Naive thymus-derived CD8-positive, alpha-beta T cell (primary cell): Measurements from ENCODE around the gene RBMS3. TPM values are rescaled to one million over a fixed set of nuclear protein-coding genes. Genes with fewer than 3 reads are reported as not detected.

Source experiments
- ATAC-seq, 2 donors: fragments of 150-1000 bp; cut with Tn5 transposase in 1 of 2; sonication (Bioruptor Pico), chemical (Tn5 transposase) in 1 of 2; 1 replicate in 1 of 2; 2 replicates in 1 of 2; pipeline ENCODE4 v1.10.0; 2021; ENCODE audit warnings: mild to moderate bottlenecking in 2 of 2, moderate library complexity in 2 of 2
- POLR2A ChIA-PET: fragments of 350-600 bp; sonication (Branson Sonifier 250); formaldehyde crosslinking; loops from one replicate; lab custom pipeline; 2021; ENCODE audit warnings: antibody characterized with exemption; lab: Charles Lee
- DNase-seq, 10 donors: peaks; one replicate each; pipeline versions ENCODE4 v3.0.0 to v3.0.0-alpha.2; 2020 to 2022
- H3K27ac Mint-ChIP-seq, 10 donors: one replicate each; pipeline ENCODE4 v1.8.0; 2020 to 2022; ENCODE audit warnings: mild to moderate bottlenecking in 10 of 10, mixed read lengths in 10 of 10, moderate library complexity in 4 of 10, inconsistent platforms in 1 of 10
- H3K27me3 Mint-ChIP-seq, 5 donors: one replicate each; pipeline ENCODE4 v1.8.0; 2021 to 2022; ENCODE audit warnings: mixed read lengths in 5 of 5
- H3K36me3 Mint-ChIP-seq, 3 donors: one replicate each; pipeline ENCODE4 v1.8.0; 2020 to 2022; ENCODE audit warnings: mixed read lengths in 3 of 3, mild to moderate bottlenecking in 2 of 3, inconsistent platforms in 1 of 3
- H3K4me1 Mint-ChIP-seq, 4 donors: one replicate each; pipeline ENCODE4 v1.8.0; 2021 to 2022; ENCODE audit warnings: mixed read lengths in 4 of 4
- H3K4me3 Mint-ChIP-seq, 10 donors: one replicate each; pipeline ENCODE4 v1.8.0; 2020 to 2022; ENCODE audit warnings: mild to moderate bottlenecking in 10 of 10, mixed read lengths in 10 of 10, moderate library complexity in 6 of 10, inconsistent platforms in 1 of 10
- H3K9me3 Mint-ChIP-seq, 9 donors: one replicate each; pipeline ENCODE4 v1.8.0; 2020 to 2022; ENCODE audit warnings: mixed read lengths in 9 of 9, mild to moderate bottlenecking in 3 of 9, inconsistent platforms in 1 of 9, moderate library complexity in 1 of 9
- polyA plus RNA-seq, 3 donors: library from polyadenylated mRNA; unstranded; fragments of 300-500 nt; fragmentation: Illumina TruSeq; gene quantifications; one replicate each; pipeline ENCODE4 v1.2.3, GENCODE V29; 2021
- total RNA-seq, 8 experiments: library from RNA in 2 of 8; stranded (reverse) in 2 of 8; gene quantifications; one replicate each; pipeline ENCODE4 v1.2.3 and lab custom pipeline; 2021 to 2026

Gene RBMS3
- total and polyA plus RNA-seq, 5 experiments from 2014 or later = not detected

DNA sequence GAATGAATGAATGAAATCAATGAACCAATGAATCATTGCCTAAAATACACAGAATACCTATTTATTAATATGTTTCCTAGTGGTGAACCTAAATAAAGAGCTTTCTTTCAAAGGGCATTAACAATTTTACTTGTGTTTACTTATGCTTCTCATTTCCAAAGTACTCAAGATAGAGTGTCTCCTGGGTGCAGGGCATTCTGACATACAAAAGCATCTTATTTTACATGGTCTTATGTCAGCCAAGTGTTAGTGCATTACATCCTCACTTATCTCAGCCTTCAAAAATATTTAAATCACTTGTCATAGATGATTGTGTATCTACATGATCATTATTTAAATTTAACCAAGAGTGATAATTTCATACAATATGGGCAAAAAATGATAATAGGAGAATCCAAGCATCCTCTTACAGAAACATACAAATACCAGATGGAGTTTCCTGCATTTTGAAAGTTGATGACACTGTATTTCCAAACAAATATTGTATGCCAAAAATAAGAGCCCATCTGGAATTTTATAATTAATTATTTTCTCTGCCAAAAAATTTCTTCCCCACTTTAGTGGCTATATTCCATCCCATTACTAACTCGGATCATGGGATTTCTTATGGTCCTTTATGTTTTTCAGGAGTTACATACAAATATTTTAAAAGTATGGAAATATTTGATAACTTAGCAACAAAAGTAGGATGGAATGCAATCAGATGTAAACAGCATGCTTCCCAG is 279.0 kb downstream of the RBMS3 start:
- no peak for DNase-seq
- no peak for ATAC-seq
- POLR2A ChIA-PET = no interaction called here
- H3K4me1 Mint-ChIP-seq = no peaks in the 10 kb centered on the region
- no peak overlapping the region for H3K4me3 Mint-ChIP-seq
- peaks cover 0 to 8% (median 0%) of the 10 kb centered on the region in 5 donors for H3K27me3 Mint-ChIP-seq
- peaks cover 0 to 11% (median 0%) of the 10 kb centered on the region in 9 donors for H3K9me3 Mint-ChIP-seq
- no peaks in the 10 kb centered on the region for H3K36me3 Mint-ChIP-seq
- no peak overlapping the region for H3K27ac Mint-ChIP-seq

DNA sequence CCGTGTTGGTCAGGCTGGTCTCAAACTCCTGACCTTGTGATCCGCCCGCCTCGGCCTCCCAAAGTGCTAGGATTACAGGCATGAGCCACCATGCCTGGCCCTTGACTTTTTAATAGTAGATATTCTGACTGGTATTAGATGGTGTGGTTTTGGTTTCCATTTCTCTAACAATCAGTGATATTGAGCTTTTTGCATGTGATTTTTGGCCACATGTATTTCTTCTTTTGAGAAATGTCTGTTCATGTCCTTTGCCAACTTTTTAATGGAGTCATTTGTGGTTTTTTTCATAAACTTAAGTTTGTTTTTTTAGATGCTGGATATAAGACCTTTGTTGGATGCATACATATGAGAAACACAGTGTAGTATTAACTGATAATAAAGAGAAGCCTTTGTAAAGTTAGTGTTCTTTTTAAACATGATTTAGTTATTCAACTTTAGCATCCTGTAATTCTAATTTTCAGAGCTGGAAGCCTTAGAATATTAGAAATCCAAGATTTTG is 280.8 kb downstream of the RBMS3 start:
- H3K27me3 Mint-ChIP-seq = peaks cover 0 to 11% (median 0%) of the 10 kb centered on the region in 5 donors
- ATAC-seq (no peak), DNase-seq (no peak)
- H3K27ac Mint-ChIP-seq = no peak overlapping the region
- POLR2A ChIA-PET = no interaction called here
- H3K36me3 Mint-ChIP-seq = no peaks in the 10 kb centered on the region
- H3K9me3 Mint-ChIP-seq = peaks cover 0 to 11% (median 0%) of the 10 kb centered on the region in 9 donors
- no peaks in the 10 kb centered on the region for H3K4me1 Mint-ChIP-seq
- no peak overlapping the region for H3K4me3 Mint-ChIP-seq

DNA sequence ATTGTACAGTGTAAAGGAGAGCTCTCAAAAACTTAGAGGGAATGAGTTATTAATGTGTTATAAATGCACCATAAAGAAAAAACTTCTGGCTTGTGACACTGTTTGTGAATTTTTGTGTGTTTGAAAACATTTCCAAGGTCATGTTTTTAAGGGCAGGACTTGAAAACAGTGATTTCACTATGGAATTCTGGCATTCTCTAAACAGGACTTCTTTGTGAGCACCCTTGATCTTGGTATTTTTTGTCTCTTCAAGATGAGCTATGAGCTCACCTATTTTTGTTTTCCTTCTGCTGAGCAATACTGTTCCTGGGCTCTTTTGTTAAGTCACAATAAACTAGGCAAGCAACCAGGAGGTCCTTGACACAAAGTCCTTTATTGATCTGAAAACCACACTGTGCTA is 284.4 kb downstream of the RBMS3 start:
- no peak overlapping the region for H3K4me3 Mint-ChIP-seq
- H3K27ac Mint-ChIP-seq = no peak overlapping the region
- H3K9me3 Mint-ChIP-seq = peaks cover 0 to 2% (median 0%) of the 10 kb centered on the region in 9 donors
- ATAC-seq (no peak), DNase-seq (no peak)
- peaks cover 0 to 6% (median 0%) of the 10 kb centered on the region in 5 donors for H3K27me3 Mint-ChIP-seq
- POLR2A ChIA-PET = no interaction called here
- H3K4me1 Mint-ChIP-seq = no peaks in the 10 kb centered on the region
- no peaks in the 10 kb centered on the region for H3K36me3 Mint-ChIP-seq

DNA sequence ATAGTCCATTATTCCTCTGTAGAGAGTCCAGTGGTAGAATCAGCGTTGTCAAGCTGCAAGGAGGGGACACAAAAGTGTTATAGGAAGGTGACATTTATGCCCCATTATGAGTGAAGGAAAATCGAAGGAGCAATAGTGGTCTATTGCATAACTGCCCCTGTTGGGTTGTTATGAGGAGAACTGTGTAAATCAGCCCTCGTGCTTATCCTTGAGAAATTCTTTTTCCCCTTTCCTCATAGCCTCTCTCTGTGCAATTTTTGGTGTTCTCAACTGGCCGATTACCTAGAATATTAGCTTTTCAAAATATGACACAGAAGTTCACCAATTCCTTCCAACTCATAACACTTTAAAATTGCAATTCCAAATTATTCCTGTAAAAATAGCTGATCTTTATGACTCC is 286.6 kb downstream of the RBMS3 start:
- DNase-seq (no peak), ATAC-seq (no peak)
- Mint-ChIP-seq H3K9me3 (peaks cover 0 to 6% (median 0%) of the 10 kb centered on the region in 9 donors), H3K4me1 (no peaks in the 10 kb centered on the region), H3K27me3 (peaks cover 0 to 6% (median 0%) of the 10 kb centered on the region in 5 donors), H3K4me3 (no peak overlapping the region), H3K36me3 (no peaks in the 10 kb centered on the region), H3K27ac (no peak overlapping the region)
- POLR2A ChIA-PET = no interaction called here

DNA sequence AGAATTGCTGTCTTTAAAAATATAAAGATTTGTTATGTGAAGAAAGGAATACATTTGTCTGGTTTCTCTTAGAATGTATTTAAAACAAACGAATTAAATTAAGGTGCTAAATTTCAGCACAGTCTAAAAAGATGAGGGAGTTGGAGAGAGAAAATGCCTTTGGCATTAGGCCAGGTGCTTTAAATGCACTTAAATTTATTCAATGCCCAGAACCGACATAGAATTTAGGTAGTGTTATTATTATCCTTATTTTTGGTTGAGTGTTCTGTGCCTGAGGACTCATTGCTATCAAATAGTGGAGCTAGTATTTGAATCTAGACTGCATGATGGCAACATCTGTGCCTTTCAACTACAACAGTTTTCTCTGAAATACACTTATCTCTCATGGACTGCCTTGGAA is 287.5 kb downstream of the RBMS3 start:
- POLR2A ChIA-PET = no interaction called here
- DNase-seq = no peak
- H3K27me3 Mint-ChIP-seq = peaks cover 0 to 6% (median 0%) of the 10 kb centered on the region in 5 donors
- H3K9me3 Mint-ChIP-seq = peaks cover 0 to 10% (median 0%) of the 10 kb centered on the region in 9 donors
- H3K27ac Mint-ChIP-seq = no peak overlapping the region
- ATAC-seq = no peak
- H3K4me1 Mint-ChIP-seq = no peaks in the 10 kb centered on the region
- H3K4me3 Mint-ChIP-seq = no peak overlapping the region
- H3K36me3 Mint-ChIP-seq = no peaks in the 10 kb centered on the region

DNA sequence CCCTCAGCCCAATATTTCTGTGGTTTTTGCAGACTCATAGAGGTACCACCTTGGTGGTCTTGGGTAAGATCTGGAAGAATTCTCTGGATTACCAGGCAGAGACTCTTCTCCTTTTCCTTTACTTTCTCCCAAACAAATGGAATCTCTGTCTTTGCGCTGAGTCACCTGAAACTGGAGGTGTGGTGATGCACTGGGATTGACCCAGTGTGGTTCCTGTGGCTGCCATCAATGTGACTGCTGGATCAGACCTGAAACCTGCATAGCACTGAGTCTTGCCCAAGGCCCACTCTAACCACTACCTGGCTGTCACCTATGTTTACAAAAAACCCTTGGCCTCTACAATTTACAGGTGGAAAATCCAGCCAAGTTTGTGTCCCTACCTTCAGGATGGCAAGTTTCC is 295.3 kb downstream of the RBMS3 start:
- POLR2A ChIA-PET = no interaction called here
- no peak for DNase-seq
- no peaks in the 10 kb centered on the region for H3K4me1 Mint-ChIP-seq
- peaks cover 0 to 4% (median 0%) of the 10 kb centered on the region in 5 donors for H3K27me3 Mint-ChIP-seq
- no peak overlapping the region for H3K27ac Mint-ChIP-seq
- H3K36me3 Mint-ChIP-seq = no peaks in the 10 kb centered on the region
- H3K9me3 Mint-ChIP-seq = peaks cover 0 to 25% (median 0%) of the 10 kb centered on the region in 9 donors
- no peak overlapping the region for H3K4me3 Mint-ChIP-seq
- ATAC-seq = no peak

DNA sequence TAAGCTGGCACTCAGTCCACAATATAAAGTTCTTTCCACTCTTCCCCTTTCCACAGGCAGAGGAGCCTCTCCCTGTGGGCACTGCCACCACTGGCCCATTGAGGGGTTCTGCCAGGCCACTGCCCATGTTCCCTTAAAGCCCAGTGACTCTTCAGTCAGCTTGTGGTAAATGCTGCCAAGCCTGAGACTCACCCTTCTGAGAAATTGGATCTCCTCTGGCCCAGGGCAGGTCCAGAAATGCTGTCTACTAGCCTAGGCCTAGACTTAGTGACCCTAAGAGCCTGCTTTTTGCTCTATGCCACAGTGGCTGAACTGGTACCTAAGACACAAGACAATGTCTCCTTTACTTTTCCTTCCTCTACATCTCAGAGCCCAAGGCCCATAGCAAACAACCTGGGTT is 295.8 kb downstream of the RBMS3 start:
- Mint-ChIP-seq H3K27me3 (peaks cover 0 to 4% (median 0%) of the 10 kb centered on the region in 5 donors), H3K4me1 (no peaks in the 10 kb centered on the region), H3K27ac (no peak overlapping the region), H3K4me3 (no peak overlapping the region), H3K9me3 (peaks cover 0 to 25% (median 0%) of the 10 kb centered on the region in 9 donors), H3K36me3 (no peaks in the 10 kb centered on the region)
- ATAC-seq (no peak), DNase-seq (no peak)
- POLR2A ChIA-PET = no interaction called here

DNA sequence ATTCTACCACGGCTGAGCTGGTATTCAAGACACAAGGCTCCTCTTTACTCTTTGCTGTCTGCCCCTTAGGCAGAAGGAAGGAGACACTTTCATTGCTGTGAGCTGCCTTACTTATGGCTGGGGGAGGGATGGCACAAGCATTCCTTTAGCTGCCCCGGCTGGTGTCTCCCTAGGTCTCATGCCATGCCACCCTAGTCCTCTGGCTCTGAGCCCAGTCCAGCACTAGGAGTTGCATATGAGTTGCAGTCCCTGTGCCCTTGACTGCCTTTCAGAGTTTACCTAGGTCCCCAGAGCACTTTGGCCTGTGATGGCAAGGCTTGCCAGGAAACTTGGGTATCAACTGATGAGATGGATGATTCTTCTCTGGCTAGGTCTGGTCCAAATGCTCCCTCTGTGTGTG is 296.4 kb downstream of the RBMS3 start:
- Mint-ChIP-seq H3K4me3 (no peak overlapping the region), H3K9me3 (peaks cover 0 to 21% (median 0%) of the 10 kb centered on the region in 9 donors), H3K27ac (no peak overlapping the region), H3K36me3 (no peaks in the 10 kb centered on the region), H3K27me3 (peaks cover 0 to 4% (median 0%) of the 10 kb centered on the region in 5 donors), H3K4me1 (no peaks in the 10 kb centered on the region)
- no peak for DNase-seq
- no peak for ATAC-seq
- POLR2A ChIA-PET = no interaction called here

DNA sequence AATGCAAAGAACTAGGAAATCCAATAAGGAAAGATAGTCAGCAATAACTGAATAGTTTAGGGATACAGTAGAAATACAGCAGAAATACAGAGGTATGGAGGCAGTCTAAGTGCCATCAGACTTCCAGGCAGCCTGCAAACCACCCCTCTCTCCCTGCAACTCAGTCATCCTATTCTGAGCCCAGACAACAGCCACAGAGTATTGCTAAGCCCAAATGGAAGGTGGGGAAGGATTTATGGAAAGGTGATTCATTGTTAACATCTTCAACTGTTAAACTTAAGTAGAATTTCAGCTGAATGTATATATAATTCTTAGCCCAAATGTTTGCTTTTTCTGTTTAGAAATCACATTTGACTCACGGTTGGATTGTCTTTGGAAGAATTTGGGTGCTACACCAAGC is 300.4 kb downstream of the RBMS3 start:
- Mint-ChIP-seq H3K9me3 (peaks cover 0 to 3% (median 0%) of the 10 kb centered on the region in 9 donors), H3K4me1 (no peaks in the 10 kb centered on the region), H3K4me3 (no peak overlapping the region), H3K36me3 (no peaks in the 10 kb centered on the region), H3K27ac (no peak overlapping the region), H3K27me3 (peaks cover 0 to 4% (median 0%) of the 10 kb centered on the region in 5 donors)
- no peak for DNase-seq
- no peak for ATAC-seq
- POLR2A ChIA-PET = no interaction called here

DNA sequence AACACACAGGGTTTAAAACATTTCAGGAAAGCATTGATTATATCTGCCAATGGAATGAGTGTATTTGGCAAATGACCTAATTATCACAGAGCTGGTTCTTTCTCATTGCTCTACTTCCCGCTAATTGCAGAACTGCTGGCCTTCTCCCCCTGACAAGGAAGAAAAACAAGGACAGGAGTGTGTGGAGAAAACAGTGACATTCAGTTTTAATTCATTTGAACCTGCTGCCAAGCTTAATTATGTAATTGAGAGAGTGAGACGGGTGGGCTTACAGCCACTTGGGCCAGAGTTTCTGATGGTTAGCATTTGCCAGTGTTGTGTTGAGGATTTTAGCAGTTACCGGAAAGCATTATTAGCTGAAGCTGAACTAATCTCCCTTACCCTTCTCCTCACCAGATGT is 301.4 kb downstream of the RBMS3 start:
- Mint-ChIP-seq H3K27ac (no peak overlapping the region), H3K9me3 (peaks cover 0 to 10% (median 0%) of the 10 kb centered on the region in 9 donors), H3K36me3 (no peaks in the 10 kb centered on the region), H3K4me1 (no peaks in the 10 kb centered on the region), H3K4me3 (no peak overlapping the region), H3K27me3 (peaks cover 0 to under 1% (median 0%) of the 10 kb centered on the region in 5 donors)
- no peak for ATAC-seq
- DNase-seq = no peak
- POLR2A ChIA-PET = no interaction called here

DNA sequence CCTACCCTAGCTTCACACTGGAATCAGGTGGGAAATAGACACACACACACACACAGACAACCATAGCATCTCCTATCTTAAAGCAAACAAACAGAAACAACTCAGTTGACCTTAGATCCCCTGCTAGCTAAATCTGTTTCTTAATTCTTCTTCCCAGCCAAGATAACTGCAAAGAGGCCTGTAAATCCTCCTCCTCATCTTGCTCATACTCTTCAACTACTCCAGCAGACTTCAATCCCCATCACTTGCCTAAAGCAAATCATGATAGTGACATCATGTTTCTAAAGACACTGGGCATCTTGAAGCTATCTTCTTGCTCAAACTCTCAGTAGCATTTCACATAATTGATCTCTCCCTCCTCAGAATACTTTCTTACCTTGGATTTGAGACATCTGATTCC is 303.0 kb downstream of the RBMS3 start:
- Mint-ChIP-seq H3K4me1 (no peaks in the 10 kb centered on the region), H3K36me3 (no peaks in the 10 kb centered on the region), H3K27ac (no peak overlapping the region), H3K9me3 (peaks cover 0 to 13% (median 0%) of the 10 kb centered on the region in 9 donors), H3K27me3 (no peaks in the 10 kb centered on the region), H3K4me3 (no peak overlapping the region)
- ATAC-seq = no peak
- DNase-seq = no peak
- POLR2A ChIA-PET = no interaction called here

DNA sequence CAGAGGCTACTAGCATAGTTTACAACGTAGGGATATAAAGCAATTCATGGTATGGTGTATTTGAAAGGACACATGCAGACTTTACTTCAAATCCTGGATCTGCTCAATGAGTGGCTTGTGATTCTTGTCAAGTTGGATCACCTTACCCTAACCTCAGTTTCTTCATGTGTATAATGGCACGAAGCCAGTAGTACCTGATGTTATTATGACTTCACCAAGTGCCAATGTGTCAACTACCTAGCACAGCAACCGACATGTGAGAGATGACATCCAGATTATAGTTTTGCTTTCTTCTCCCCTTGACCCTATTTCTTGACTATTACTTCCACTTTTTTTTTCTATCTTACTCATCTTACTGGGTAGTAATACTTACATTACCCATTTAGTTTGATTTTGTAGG is 304.5 kb downstream of the RBMS3 start:
- no peaks in the 10 kb centered on the region for H3K4me1 Mint-ChIP-seq
- POLR2A ChIA-PET = no interaction called here
- peaks cover 0 to 3% (median 0%) of the 10 kb centered on the region in 5 donors for H3K27me3 Mint-ChIP-seq
- no peak for DNase-seq
- H3K27ac Mint-ChIP-seq = no peak overlapping the region
- ATAC-seq = no peak
- peaks cover 0 to 15% (median 0%) of the 10 kb centered on the region in 9 donors for H3K9me3 Mint-ChIP-seq
- no peak overlapping the region for H3K4me3 Mint-ChIP-seq
- H3K36me3 Mint-ChIP-seq = no peaks in the 10 kb centered on the region

DNA sequence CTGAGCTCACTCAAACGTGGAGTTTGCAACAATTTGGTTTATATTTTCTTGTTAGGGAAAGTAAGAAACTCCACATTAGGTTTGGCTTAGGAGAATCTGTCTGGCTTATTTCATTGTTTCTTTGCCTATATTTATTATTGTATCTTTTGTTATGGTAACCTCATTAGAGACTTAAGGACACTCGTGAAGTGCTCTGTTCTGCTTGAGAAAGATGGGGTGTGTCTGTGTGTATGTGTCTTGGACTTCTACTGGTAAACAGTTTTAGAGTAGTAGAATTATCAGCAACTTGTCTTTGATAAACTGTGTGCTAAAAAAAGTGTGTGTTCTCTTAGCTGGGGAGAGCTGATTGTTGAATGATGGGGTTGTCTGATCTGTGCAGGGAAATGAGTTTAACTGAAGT is 306.5 kb downstream of the RBMS3 start:
- no peaks in the 10 kb centered on the region for H3K36me3 Mint-ChIP-seq
- ATAC-seq (no peak), DNase-seq (no peak)
- POLR2A ChIA-PET = no interaction called here
- H3K4me3 Mint-ChIP-seq = no peak overlapping the region
- H3K27me3 Mint-ChIP-seq = peaks cover 0 to 3% (median 0%) of the 10 kb centered on the region in 5 donors
- no peaks in the 10 kb centered on the region for H3K4me1 Mint-ChIP-seq
- H3K9me3 Mint-ChIP-seq = peaks cover 0 to 15% (median 0%) of the 10 kb centered on the region in 9 donors
- H3K27ac Mint-ChIP-seq = no peak overlapping the region
